Measurements from ENCODE around the gene RNF141. TPM values are rescaled to one million over a fixed set of nuclear protein-coding genes. Genes with fewer than 3 reads are reported as not detected.

RNF141 gene
- total and polyA plus RNA-seq, 2 of the 13 experiments (the other 11 are each of a cell fraction or from before 2014, with no cell fraction given) = 9.3 to 22.4 TPM

DNA sequence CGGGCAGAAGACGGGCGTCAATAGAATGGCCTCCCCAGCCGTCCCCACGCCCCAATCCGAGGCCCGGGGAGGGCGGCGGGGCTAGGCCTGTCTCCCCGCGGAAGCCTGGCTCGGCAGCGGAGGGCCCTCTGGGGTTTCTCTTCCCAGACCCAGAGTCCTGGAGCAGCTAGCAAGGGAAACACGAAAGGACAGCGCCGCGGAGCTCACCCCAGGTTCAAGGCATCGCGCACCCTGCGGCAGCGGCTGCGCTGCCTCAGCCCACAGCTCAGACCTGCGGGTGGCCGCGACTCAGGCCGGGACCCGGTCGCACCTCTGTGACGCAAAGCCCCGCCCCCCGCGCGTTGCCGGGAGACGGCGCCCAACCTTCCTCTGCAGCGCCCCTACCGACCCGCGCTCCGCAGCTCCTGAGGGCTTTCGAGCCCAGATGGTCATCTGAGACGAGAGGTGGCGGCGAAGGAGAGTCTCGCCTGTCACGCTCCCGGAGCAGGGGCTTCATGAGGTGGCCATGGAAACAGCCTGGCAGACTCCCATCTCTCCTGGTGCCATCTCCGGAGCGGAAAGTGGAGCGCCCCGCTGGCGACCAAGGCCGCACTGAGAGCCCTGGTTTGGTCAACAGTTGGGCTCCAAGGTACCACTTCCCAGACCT, at the start of gene RNF141 (continued):
- TF ChIP-seq TRIM24 (CRISPR knock-in tag; IDR thresholded peaks at IDR 0.05) (no peak), SETDB1 (CRISPR knock-in tag; IDR thresholded peaks at IDR 0.05; ENCODE audit: borderline replicate concordance) (no peak), ZNF562 (CRISPR knock-in tag; IDR thresholded peaks at IDR 0.05; ENCODE audit: borderline replicate concordance) (no peak), ZFP62 (CRISPR knock-in tag; IDR thresholded peaks at IDR 0.05) (no peak), ZNF891 (CRISPR knock-in tag; IDR thresholded peaks at IDR 0.05) (0 out of 2 replicates have a peak, but pooled peaks have one; percentile 30), ATF7 (IDR thresholded peaks at IDR 0.05) (no peak), ATF7 (CRISPR knock-in tag; IDR thresholded peaks at IDR 0.05) (no peak), GATA4 (IDR thresholded peaks at IDR 0.05; ENCODE audit: borderline replicate concordance, low read depth) (0 out of 2 replicates have a peak, but pooled peaks have one; percentile 48), ZNF619 (CRISPR knock-in tag; IDR thresholded peaks at IDR 0.05) (peak; percentile 77; the same call in 1 of the 2 replicates), ZNF749 (CRISPR knock-in tag; IDR thresholded peaks at IDR 0.05; ENCODE audit: borderline replicate concordance) (no peak), SKI (IDR thresholded peaks at IDR 0.05; ENCODE audit: partially characterized antibody) (peak; percentile 69), ZNF570 (CRISPR knock-in tag; IDR thresholded peaks at IDR 0.05; ENCODE audit: borderline replicate concordance) (no peak), PAX8 (CRISPR knock-in tag; IDR thresholded peaks at IDR 0.05; ENCODE audit: borderline replicate concordance) (no peak), ZNF350 (CRISPR knock-in tag; IDR thresholded peaks at IDR 0.05; ENCODE audit: borderline replicate concordance, low read depth) (peak; percentile 95), ZNF607 (CRISPR knock-in tag; IDR thresholded peaks at IDR 0.05; ENCODE audit: borderline replicate concordance) (peak; percentile 51; the same call in 1 of the 2 replicates), ZNF782 (CRISPR knock-in tag; IDR thresholded peaks at IDR 0.05; ENCODE audit: borderline replicate concordance) (peak; percentile 55; the same call in 1 of the 2 replicates), ZNF431 (CRISPR knock-in tag; IDR thresholded peaks at IDR 0.05; ENCODE audit: borderline replicate concordance, low read depth) (no peak), ZNF234 (CRISPR knock-in tag; conservative IDR thresholded peaks at IDR 0.05) (no peak), ZNF772 (CRISPR knock-in tag; IDR thresholded peaks at IDR 0.05) (peak; percentile 82), NR1H2 (CRISPR knock-in tag; IDR thresholded peaks at IDR 0.05; ENCODE audit: borderline replicate concordance, low read depth) (no peak), RARG (CRISPR knock-in tag; IDR thresholded peaks at IDR 0.05; ENCODE audit: low read depth) (no peak), CEBPG (CRISPR knock-in tag; IDR thresholded peaks at IDR 0.05) (peak; percentile 40; the same call in 1 of the 2 replicates), HNF4G (IDR thresholded peaks at IDR 0.05; ENCODE audit: borderline replicate concordance, low read depth, low read length) (no peak), HNF4G (CRISPR knock-in tag; IDR thresholded peaks at IDR 0.05; ENCODE audit: borderline replicate concordance, low read depth) (no peak), ZNF33A (CRISPR knock-in tag; IDR thresholded peaks at IDR 0.05; ENCODE audit: borderline replicate concordance) (no peak), CCAR2 (optimal IDR thresholded peaks at IDR 0.05; ENCODE audit: low read depth, low read length) (no peak)
- TF ChIP-seq, protein P1, sequence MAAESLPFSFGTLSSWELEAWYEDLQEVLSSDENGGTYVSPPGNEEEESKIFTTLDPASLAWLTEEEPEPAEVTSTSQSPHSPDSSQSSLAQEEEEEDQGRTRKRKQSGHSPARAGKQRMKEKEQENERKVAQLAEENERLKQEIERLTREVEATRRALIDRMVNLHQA (CRISPR knock-in tag; IDR thresholded peaks at IDR 0.05) = no peak
- TF ChIP-seq, protein P2, sequence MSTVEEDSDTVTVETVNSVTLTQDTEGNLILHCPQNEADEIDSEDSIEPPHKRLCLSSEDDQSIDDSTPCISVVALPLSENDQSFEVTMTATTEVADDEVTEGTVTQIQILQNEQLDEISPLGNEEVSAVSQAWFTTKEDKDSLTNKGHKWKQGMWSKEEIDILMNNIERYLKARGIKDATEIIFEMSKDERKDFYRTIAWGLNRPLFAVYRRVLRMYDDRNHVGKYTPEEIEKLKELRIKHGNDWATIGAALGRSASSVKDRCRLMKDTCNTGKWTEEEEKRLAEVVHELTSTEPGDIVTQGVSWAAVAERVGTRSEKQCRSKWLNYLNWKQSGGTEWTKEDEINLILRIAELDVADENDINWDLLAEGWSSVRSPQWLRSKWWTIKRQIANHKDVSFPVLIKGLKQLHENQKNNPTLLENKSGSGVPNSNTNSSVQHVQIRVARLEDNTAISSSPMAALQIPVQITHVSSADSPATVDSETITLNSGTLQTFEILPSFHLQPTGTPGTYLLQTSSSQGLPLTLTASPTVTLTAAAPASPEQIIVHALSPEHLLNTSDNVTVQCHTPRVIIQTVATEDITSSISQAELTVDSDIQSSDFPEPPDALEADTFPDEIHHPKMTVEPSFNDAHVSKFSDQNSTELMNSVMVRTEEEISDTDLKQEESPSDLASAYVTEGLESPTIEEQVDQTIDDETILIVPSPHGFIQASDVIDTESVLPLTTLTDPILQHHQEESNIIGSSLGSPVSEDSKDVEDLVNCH (CRISPR knock-in tag; IDR thresholded peaks at IDR 0.05) = no peak
- TF ChIP-seq, protein P3, sequence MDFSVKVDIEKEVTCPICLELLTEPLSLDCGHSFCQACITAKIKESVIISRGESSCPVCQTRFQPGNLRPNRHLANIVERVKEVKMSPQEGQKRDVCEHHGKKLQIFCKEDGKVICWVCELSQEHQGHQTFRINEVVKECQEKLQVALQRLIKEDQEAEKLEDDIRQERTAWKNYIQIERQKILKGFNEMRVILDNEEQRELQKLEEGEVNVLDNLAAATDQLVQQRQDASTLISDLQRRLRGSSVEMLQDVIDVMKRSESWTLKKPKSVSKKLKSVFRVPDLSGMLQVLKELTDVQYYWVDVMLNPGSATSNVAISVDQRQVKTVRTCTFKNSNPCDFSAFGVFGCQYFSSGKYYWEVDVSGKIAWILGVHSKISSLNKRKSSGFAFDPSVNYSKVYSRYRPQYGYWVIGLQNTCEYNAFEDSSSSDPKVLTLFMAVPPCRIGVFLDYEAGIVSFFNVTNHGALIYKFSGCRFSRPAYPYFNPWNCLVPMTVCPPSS (IDR thresholded peaks at IDR 0.05) = no peak
